Dendritic cell treated with granulocyte-macrophage colony-stimulating factor and Interleukin-4, amounts not matched to agents 40 ng/mL and 50 ng/mL, for 4 days (primary cell): ENCODE data around the gene CDX1.

Experiments used
- H3K27ac Mint-ChIP-seq: one replicate; pipeline ENCODE4 v1.8.0; 2022; ENCODE audit warnings: mild to moderate bottlenecking, mixed read lengths
- H3K27me3 Mint-ChIP-seq: one replicate; pipeline ENCODE4 v1.8.0; 2022; ENCODE audit warnings: mild to moderate bottlenecking, mixed read lengths
- H3K36me3 Mint-ChIP-seq: one replicate; pipeline ENCODE4 v1.8.0; 2022; ENCODE audit warnings: low read depth, mixed read lengths
- H3K4me1 Mint-ChIP-seq: one replicate; pipeline ENCODE4 v1.8.0; 2022; ENCODE audit warnings: low read depth, mixed read lengths
- H3K4me3 Mint-ChIP-seq: one replicate; pipeline ENCODE4 v1.8.0; 2022; ENCODE audit warnings: mild to moderate bottlenecking, moderate library complexity, mixed read lengths
- H3K9me3 Mint-ChIP-seq: one replicate; pipeline ENCODE4 v1.8.0; 2022; ENCODE audit warnings: mixed read lengths
- intact Hi-C: fragments of 100-400 bp; cut with micrococcal nuclease; formaldehyde crosslinking; loops from one replicate; pipeline ENCODE4 v1.15.0; 2022

Gene CDX1

GRCh38 chr5:150146235-150146634 is 20.3 kb upstream of the CDX1 start:
- H3K9me3 Mint-ChIP-seq, result no peaks in the 10 kb centered on the region

GRCh38 chr5:150146862-150147601 is 19.5 kb upstream of the CDX1 start:
- Mint-ChIP-seq H3K27me3 (peaks cover 2% of the 10 kb centered on the region), H3K4me3 (no peak overlapping the region), H3K36me3 (no peaks in the 10 kb centered on the region), H3K9me3 (no peaks in the 10 kb centered on the region), H3K27ac (no peak overlapping the region), H3K4me1 (peaks cover 39% of the 10 kb centered on the region)
- intact Hi-C loops, result no loop called here

More at GRCh38 chr5:150146235-150146634, 20.3 kb upstream of the CDX1 start:
- Mint-ChIP-seq H3K27ac (no peak overlapping the region), H3K4me3 (no peak overlapping the region), H3K36me3 (no peaks in the 10 kb centered on the region), H3K4me1 (peaks cover 47% of the 10 kb centered on the region), H3K27me3 (peaks cover 2% of the 10 kb centered on the region)
- intact Hi-C loops, result no loop called here

- Mint-ChIP-seq H3K36me3 (no peaks in the 10 kb centered on the region), H3K4me3 (no peak overlapping the region), H3K27me3 (peaks cover 2% of the 10 kb centered on the region), H3K4me1 (peaks cover 35% of the 10 kb centered on the region), H3K27ac (no peak overlapping the region), H3K9me3 (no peaks in the 10 kb centered on the region)
- intact Hi-C loops, result no loop called here
Measured at GRCh38 chr5:150147670-150148069, 18.9 kb upstream of the CDX1 start.

GRCh38 chr5:150148117-150148927 is 18.3 kb upstream of the CDX1 start:
- Mint-ChIP-seq H3K9me3 (no peaks in the 10 kb centered on the region), H3K4me1 (peaks cover 29% of the 10 kb centered on the region), H3K36me3 (no peaks in the 10 kb centered on the region), H3K4me3 (no peak overlapping the region), H3K27me3 (peaks cover 2% of the 10 kb centered on the region), H3K27ac (no peak overlapping the region)
- intact Hi-C loops, result no loop called here

GRCh38 chr5:150149618-150150017 is 17.0 kb upstream of the CDX1 start:
- no peaks in the 10 kb centered on the region for H3K9me3 Mint-ChIP-seq
- peaks cover 13% of the 10 kb centered on the region for H3K27me3 Mint-ChIP-seq
- H3K36me3 Mint-ChIP-seq, result no peaks in the 10 kb centered on the region
- H3K27ac Mint-ChIP-seq, result no peak overlapping the region
- H3K4me1 Mint-ChIP-seq, result peaks cover 28% of the 10 kb centered on the region
- intact Hi-C loops, result no loop called here
- H3K4me3 Mint-ChIP-seq, result no peak overlapping the region

- H3K4me3 Mint-ChIP-seq, result no peak overlapping the region
- no peaks in the 10 kb centered on the region for H3K36me3 Mint-ChIP-seq
- no peaks in the 10 kb centered on the region for H3K9me3 Mint-ChIP-seq
- H3K27me3 Mint-ChIP-seq, result peaks cover 42% of the 10 kb centered on the region
- H3K27ac Mint-ChIP-seq, result no peak overlapping the region
- peaks cover 29% of the 10 kb centered on the region for H3K4me1 Mint-ChIP-seq
- intact Hi-C loops, result no loop called here
Measured at GRCh38 chr5:150152636-150153462, 13.7 kb upstream of the CDX1 start.

GRCh38 chr5:150153483-150153882 is 13.1 kb upstream of the CDX1 start:
- intact Hi-C loops, result no loop called here
- no peak overlapping the region for H3K4me3 Mint-ChIP-seq
- H3K36me3 Mint-ChIP-seq, result no peaks in the 10 kb centered on the region
- no peaks in the 10 kb centered on the region for H3K9me3 Mint-ChIP-seq
- H3K27ac Mint-ChIP-seq, result no peak overlapping the region
- peaks cover 29% of the 10 kb centered on the region for H3K4me1 Mint-ChIP-seq
- H3K27me3 Mint-ChIP-seq, result peaks cover 44% of the 10 kb centered on the region

GRCh38 chr5:150153957-150154617 is 12.5 kb upstream of the CDX1 start:
- intact Hi-C loops, result no loop called here

GRCh38 chr5:150154618-150155128 is 11.9 kb upstream of the CDX1 start:
- H3K4me3 Mint-ChIP-seq, result no peak overlapping the region
- no peaks in the 10 kb centered on the region for H3K36me3 Mint-ChIP-seq
- intact Hi-C loops, result no loop called here
- no peak overlapping the region for H3K27ac Mint-ChIP-seq
- peaks cover 44% of the 10 kb centered on the region for H3K27me3 Mint-ChIP-seq
- H3K4me1 Mint-ChIP-seq, result peaks cover 29% of the 10 kb centered on the region
- no peaks in the 10 kb centered on the region for H3K9me3 Mint-ChIP-seq

More at GRCh38 chr5:150153957-150154617, 12.5 kb upstream of the CDX1 start:
- H3K36me3 Mint-ChIP-seq, result no peaks in the 10 kb centered on the region
- H3K9me3 Mint-ChIP-seq, result no peaks in the 10 kb centered on the region
- H3K27ac Mint-ChIP-seq, result no peak overlapping the region
- H3K4me1 Mint-ChIP-seq, result peaks cover 29% of the 10 kb centered on the region
- no peak overlapping the region for H3K4me3 Mint-ChIP-seq
- peaks cover 44% of the 10 kb centered on the region for H3K27me3 Mint-ChIP-seq

- H3K4me1 Mint-ChIP-seq, result peaks cover 29% of the 10 kb centered on the region
- peaks cover 44% of the 10 kb centered on the region for H3K27me3 Mint-ChIP-seq
- H3K4me3 Mint-ChIP-seq, result peak within 1 kb of the TSS; percentile 61
- intact Hi-C loops, result no loop called here
- H3K9me3 Mint-ChIP-seq, result no peaks in the 10 kb centered on the region
- H3K36me3 Mint-ChIP-seq, result no peaks in the 10 kb centered on the region
- H3K27ac Mint-ChIP-seq, result no peak within 1 kb of the TSS
Measured at GRCh38 chr5:150155258-150156026, 11.1 kb upstream of the CDX1 start, which contains the start of gene PDGFRB. Gene PDGFRB, minus strand, starts transcription at chr5:150155845. Its CDS starts 18,798 bp downstream, at chr5:150137047.

GRCh38 chr5:150156027-150156368 is 10.6 kb upstream of the CDX1 start:
- intact Hi-C loops, result no loop called here
- no peak overlapping the region for H3K27ac Mint-ChIP-seq
- no peaks in the 10 kb centered on the region for H3K36me3 Mint-ChIP-seq
- peak overlapping the region; percentile 61 for H3K4me3 Mint-ChIP-seq
- peaks cover 29% of the 10 kb centered on the region for H3K4me1 Mint-ChIP-seq
- H3K27me3 Mint-ChIP-seq, result peaks cover 44% of the 10 kb centered on the region
- no peaks in the 10 kb centered on the region for H3K9me3 Mint-ChIP-seq

- H3K4me3 Mint-ChIP-seq, result no peak overlapping the region
Measured at GRCh38 chr5:150156540-150156939, 10.0 kb upstream of the CDX1 start.

GRCh38 chr5:150157168-150157567 is 9.4 kb upstream of the CDX1 start:
- no peaks in the 10 kb centered on the region for H3K36me3 Mint-ChIP-seq
- intact Hi-C loops, result no loop called here
- peaks cover 44% of the 10 kb centered on the region for H3K27me3 Mint-ChIP-seq
- no peaks in the 10 kb centered on the region for H3K9me3 Mint-ChIP-seq
- H3K27ac Mint-ChIP-seq, result no peak overlapping the region
- no peak overlapping the region for H3K4me3 Mint-ChIP-seq
- H3K4me1 Mint-ChIP-seq, result peaks cover 36% of the 10 kb centered on the region

More at GRCh38 chr5:150156540-150156939, 10.0 kb upstream of the CDX1 start:
- H3K9me3 Mint-ChIP-seq, result no peaks in the 10 kb centered on the region
- peaks cover 44% of the 10 kb centered on the region for H3K27me3 Mint-ChIP-seq
- intact Hi-C loops, result no loop called here
- H3K4me1 Mint-ChIP-seq, result peaks cover 31% of the 10 kb centered on the region
- H3K36me3 Mint-ChIP-seq, result no peaks in the 10 kb centered on the region
- H3K27ac Mint-ChIP-seq, result no peak overlapping the region
